HS-5 (cell line): ENCODE data around the gene ARMC3.
"Not testable (repeated sequence)": the region's sequence is repeated elsewhere in the genome, so short reads cannot be mapped to it uniquely, and the experiment has no call there.

ENCODE experiments used
- DNase-seq: peaks from one replicate; pipeline ENCODE4 v3.0.0-alpha.2; 2012; ENCODE audit warnings: low read depth

The ARMC3 gene

DNA sequence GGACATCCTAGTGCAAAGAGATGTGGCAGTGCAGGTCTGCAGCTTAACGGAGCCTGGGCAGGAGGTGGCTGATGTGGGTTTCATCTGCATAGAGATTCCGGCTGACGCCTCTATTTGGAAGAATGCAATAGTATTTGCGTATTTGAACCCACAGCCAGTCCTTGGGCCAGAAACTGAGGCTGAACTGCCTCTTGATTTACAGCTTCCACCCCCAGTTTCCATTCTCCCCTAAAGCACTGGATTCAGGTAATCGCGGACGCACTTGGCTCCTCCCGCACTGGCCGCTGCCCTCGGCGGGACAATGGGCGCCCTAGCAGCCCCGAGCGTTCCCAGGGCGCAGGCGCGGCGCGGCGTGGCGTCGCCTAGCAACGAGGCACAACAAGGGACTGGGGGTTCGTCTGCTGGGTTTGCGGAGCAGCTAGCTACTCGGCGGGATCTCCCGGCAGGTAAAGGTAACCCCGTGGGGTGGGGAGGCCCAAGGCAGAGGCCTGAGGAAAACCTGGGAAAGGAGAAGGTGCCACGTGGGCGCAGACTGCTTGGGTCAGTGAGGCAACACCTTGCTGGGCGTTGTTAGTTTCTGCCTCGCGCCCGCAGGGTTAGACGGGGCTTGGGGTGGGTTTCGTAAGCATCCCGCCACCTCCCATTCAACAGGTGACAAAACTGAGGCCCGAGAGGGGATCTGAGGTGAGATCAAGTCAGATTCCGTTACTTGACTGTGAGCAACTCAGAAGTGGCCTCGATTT is at the start of gene ARMC3:
Gene ARMC3, plus strand, starts transcription at position 393 of the 743 bp plus-strand sequence. CDS start 3,944 bp downstream, outside the sequence.
- no peak for DNase-seq

GRCh38 chr10:22891797-22892196 is 36.1 kb upstream of the ARMC3 start:
- no peak for DNase-seq

GRCh38 chr10:22893781-22894180 is 34.1 kb upstream of the ARMC3 start:
- no peak for DNase-seq

GRCh38 chr10:22894714-22895113 is 33.1 kb upstream of the ARMC3 start:
- no peak for DNase-seq

GRCh38 chr10:22895252-22895651 is 32.6 kb upstream of the ARMC3 start:
- no peak for DNase-seq

DNA sequence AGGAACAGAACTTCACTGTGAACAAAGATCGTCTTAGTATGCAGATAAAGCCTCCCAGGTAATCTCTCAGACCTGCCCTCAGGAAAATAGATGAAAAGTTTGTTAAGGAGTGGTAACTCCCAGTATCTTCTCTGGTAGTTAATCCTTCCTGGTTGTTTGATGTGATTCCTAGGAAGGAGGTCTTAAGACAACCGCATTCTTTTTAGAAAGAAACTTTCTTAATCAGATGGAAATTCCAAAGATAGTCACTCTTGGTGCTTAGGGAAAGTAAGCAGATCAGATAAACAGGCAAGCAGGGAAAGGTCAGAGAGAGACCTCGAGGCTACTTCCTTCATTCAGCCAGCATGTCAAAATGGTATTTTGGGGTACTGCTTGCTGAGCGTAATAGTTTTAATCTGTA is 30.5 kb upstream of the ARMC3 start:
- no peak for DNase-seq

- no peak for DNase-seq
Observed at GRCh38 chr10:22899307-22899706, 28.5 kb upstream of the ARMC3 start.

GRCh38 chr10:22899775-22900174 is 28.1 kb upstream of the ARMC3 start:
- DNase-seq: no peak

- DNase-seq: no peak
Observed at GRCh38 chr10:22900841-22901601, 26.8 kb upstream of the ARMC3 start.

DNA sequence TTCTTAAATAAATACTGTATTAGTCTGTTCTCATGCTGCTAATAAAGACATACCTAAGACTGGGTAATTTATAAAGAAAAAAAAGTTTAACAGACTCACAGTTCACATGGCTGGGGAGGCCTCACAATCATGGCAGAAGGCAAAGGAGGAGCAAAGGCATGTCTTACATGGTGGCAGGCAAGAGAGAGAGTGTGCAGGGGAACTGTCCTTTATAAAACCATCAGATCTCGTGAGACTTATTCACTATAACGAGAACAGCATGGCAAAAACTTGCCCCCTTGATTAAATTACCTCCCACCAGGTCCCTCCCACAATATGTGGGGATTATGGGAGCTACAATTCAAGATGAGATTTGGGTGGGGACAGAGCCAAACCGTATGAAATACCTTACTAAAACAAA is 25.7 kb upstream of the ARMC3 start:
- DNase-seq: not testable (repeated sequence)

- no peak for DNase-seq
Observed at GRCh38 chr10:22903694-22904093, 24.2 kb upstream of the ARMC3 start.

GRCh38 chr10:22906767-22907166 is 21.1 kb upstream of the ARMC3 start:
- DNase-seq: no peak

DNA sequence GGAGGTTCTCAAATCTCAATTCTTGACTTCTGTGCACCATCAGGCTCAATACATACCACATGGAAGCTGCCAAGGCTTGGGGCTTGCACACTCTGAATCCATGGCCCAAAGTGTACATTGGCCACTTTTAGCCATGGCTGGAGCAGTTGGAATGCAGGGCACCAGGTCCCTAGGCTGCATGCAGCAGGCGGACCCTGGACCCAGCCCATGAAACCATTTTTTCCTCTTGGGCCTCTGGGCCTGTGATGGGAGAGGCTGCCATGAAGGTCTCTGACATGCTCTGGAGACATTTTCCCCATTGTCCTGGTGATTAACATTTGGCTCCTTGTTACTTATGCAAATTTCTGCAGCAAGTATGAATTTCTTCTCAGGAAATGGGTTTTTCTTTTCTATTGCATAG is 19.0 kb upstream of the ARMC3 start:
- no peak for DNase-seq

DNA sequence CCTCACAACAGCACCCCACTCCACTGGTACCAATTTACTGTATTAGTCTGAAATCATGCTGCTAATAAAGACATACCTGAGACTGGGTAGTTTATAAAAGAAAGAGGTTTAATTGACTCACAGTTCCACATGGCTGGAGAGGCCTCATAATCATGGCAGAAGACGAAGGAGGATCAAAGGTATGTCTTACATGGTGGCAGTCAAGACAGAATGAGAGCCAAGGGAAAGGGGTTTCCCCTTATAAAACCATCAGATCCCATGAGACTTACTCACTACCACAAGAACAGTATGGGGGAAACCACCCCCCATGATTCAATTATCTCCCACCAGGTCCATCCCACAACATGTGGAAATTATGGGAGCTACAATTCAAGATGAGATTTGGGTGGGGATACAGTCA is 18.2 kb upstream of the ARMC3 start:
- DNase-seq: not testable (repeated sequence)

GRCh38 chr10:22911067-22911466 is 16.8 kb upstream of the ARMC3 start:
- DNase-seq: no peak

GRCh38 chr10:22911889-22912762 is 15.7 kb upstream of the ARMC3 start:
- DNase-seq: no peak

DNA sequence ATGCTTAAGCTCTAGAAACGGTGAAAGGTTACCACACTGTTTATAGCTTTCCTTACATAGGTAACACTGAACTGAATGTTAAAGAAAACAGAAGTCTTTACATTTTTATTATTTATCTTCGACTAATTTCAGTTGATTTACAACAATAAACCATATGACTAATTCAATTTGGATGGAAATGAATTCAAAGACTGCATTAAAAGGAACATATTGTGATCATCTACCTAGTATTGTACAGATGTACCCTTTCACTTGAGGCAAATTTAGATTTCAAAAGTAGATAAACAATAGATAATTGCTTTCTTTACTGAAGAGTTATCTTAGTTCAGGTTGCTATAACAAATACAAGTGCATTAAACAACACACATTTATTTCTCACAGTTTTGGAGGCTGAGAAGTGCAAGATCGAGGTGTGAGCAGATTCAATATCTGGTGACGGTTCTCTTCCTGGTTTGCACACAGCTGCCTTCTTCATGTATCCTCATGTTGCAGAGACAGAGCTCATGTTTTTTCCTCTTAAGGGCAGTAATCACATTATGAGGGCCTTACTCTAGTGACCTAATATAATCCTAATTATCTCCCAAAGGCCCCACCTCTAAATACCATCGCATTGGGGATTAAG is 15.0 kb upstream of the ARMC3 start:
- DNase-seq: no peak

DNA sequence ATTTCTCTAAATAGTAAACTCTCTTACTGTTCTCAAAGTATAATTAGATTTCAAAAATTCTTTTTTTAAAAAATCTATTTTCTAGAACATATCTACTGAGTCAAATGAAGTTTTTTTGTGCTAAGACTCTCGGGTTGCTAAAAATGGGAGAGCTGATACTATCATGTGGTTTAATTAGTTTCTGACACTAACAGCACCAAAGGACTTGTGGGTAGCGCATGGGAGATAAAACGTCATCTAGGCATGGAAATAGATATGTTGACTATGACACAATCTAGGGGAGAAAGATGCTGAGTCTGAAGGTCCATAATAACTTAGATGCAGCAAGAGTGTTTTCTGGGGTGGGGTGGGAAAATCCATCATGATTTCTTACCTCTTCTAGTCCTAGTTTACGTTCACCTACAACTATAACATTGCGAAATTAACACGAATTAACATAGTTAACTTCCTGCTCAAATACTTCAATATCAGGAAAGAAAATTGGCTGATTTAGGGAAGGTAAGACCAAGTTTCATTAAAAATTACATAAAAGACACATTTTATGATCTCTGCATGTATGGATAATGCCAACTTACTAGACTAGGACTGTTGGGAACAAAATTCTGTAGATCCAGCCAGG is 14.3 kb upstream of the ARMC3 start:
- DNase-seq: no peak

DNA sequence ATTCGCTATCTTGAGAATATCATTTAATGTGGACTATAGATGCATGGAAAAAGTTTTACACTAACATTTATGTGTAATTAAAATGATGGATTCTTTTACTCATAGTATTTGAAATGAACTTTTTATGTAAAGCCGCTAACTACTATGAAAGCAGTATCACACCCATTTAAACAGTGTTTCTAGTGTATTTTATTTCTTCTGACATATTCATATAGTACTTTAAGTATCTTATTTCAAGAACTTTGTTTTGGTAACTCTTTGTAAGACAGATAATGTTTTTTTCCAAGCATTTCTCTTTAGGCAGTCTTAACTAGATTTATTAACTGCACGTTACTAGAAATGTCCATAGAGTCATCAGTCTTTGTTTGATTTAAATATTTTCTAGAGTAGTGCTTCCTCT is 12.5 kb upstream of the ARMC3 start:
- DNase-seq: no peak

DNA sequence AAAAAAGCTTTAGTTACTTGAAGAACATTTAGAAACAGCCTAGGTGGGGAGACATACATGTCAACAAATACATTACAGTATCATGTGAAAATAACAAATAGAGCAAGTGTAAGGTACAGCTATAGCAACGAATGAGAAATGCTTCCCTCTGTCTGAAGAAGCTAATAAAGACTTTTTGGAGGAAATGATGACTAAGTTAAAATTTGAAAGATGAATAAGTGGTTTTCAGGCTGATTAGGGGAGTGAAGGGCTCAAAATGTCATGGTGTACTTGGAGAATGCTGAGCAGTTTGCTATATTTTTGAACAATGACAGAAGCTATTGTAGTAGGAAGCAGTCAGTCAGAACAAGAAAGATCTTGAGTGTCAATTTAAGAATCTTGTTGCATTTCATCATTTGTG is 2.8 kb upstream of the ARMC3 start:
- DNase-seq: no peak

DNA sequence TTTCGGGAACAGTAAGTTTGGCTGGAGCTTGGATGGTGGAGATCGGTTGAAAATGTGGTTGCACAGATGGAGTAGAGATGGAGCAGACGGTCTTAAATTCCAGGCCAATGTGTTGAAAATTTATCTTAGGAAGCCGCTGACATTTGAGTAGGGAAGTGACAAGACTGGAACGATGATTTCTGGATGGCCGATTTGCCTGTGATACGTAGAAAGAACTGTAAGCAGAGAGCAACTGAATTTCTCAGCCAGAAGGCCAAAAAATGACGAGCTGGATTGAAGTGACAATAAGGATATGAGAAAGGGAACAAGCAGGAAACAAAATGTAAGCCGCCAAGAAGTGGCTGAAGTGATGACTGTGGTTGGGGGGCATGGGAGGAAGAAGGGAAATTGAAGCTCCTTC is 687 bp upstream of the ARMC3 start:
- DNase-seq: no peak

- not testable (repeated sequence) for DNase-seq
Observed at GRCh38 chr10:22929053-22929452, 1.2 kb downstream of the ARMC3 start.
